Pancreas (tissue), 10 donors: ENCODE measurements around the gene ANKIB1. TPM values are rescaled to one million over a fixed set of nuclear protein-coding genes. Genes with fewer than 3 reads are reported as not detected.

Source experiments
- ATAC-seq, 4 donors: fragments of 200-7000 bp; cut with Tn5 transposase; one replicate each; pipeline versions ENCODE4 v1.8.0 to v1.9.1; 2020; ENCODE audit warnings: mild to moderate bottlenecking in 4 of 4, moderate library complexity in 4 of 4
- DNase-seq, 6 donors: peaks; one replicate each; pipeline ENCODE4 v3.0.0-alpha.2; 2020
- FAIRE-seq: peaks from 2 replicates; lab custom pipeline; 2012; peaks lifted over from hg19 to GRCh38; lab: Jason Lieb, UNC
- H3K27ac ChIP-seq, 4 donors: fragments of 200-600 bp; sonication (generic); 1 replicate in 3 of 4; 2 replicates in 1 of 4; pipeline versions ENCODE4 v1.5.0 to v1.8.0; 2020
- H3K27me3 ChIP-seq, 4 donors: fragments of 200-600 bp; one replicate each; pipeline ENCODE4 v1.8.0; 2021
- H3K36me3 ChIP-seq, 3 donors: fragments of 200-600 bp; sonication (generic) in 1 of 3; one replicate each; pipeline versions ENCODE4 v1.5.0 to v1.8.0; 2020 to 2021
- H3K4me1 ChIP-seq, 3 donors: fragments of 200-600 bp; one replicate each; pipeline ENCODE4 v1.8.0; 2021
- H3K4me3 ChIP-seq, 4 donors: fragments of 200-600 bp; sonication (generic) in 2 of 4; one replicate each; pipeline versions ENCODE4 v1.5.0 to v1.8.0; 2020 to 2021
- H3K9me3 ChIP-seq, 4 donors: fragments of 200-600 bp; one replicate each; pipeline ENCODE4 v1.8.0; 2021
- WGBS, 2 donors: extraction: QIAGEN DNeasy Blood & Tissue Kit; methylation state at CpG; one replicate each; pipeline ENCODE4 v1.1.7; 2013; 5-methylcytosine and 5-hydroxymethylcytosine counted together
- intact Hi-C, 3 donors: fragments of 100-400 bp; cut with DNase I; formaldehyde crosslinking; loops; one replicate each; pipeline versions ENCODE4 v1.11.1 to v1.14.2; 2022
- polyA plus RNA-seq, 2 donors: library from polyadenylated mRNA; stranded (reverse); fragments of 200-250 nt; gene quantifications; one replicate each; pipeline ENCODE4 v1.2.3, GENCODE V29; 2013
- total RNA-seq, 6 donors: library from RNA; stranded (reverse); fragmentation: NEBNext Ultra II Directional in 4 of 6; extraction: Animal tissue kit (Norgen Biotek cat#: 25700) in 4 of 6; gene quantifications; one replicate each; pipeline versions ENCODE4 v1.2.1 to v1.2.4, GENCODE V29; 2021 to 2023
- TF ChIP-seq, protein P1 (sequence below), 4 donors: fragments of 200-600 bp; sonication (generic) in 3 of 4; IDR thresholded peaks; one replicate each; pipeline versions ENCODE4 v1.5.0 to v1.8.0; 2021; ENCODE audit warnings: antibody characterized with exemption in 4 of 4
- donor health status: healthy with polysubstance abuse.
- donor health status: DM: no; HTN: no; CAD: no; lungs with moderate emphysema.
- donor health status: DM: no; HTN: no; CAD: no.
- donor health status: control.
- donor health status: control.
- donor health status: Bipolar disorder and iron deficiency.
- donor health status: DM: yes; HTN: yes; CAD: no.
- donor health status: DM: no; HTN: no; CAD: no.
- donor health status: DM: no; HTN: no; CAD: no.
- donor health status: DM: yes; HTN: yes; CAD: no.

Gene ANKIB1
- total and polyA plus RNA-seq, 8 donors: 7.7 to 36.5 (median 20.8) TPM

DNA sequence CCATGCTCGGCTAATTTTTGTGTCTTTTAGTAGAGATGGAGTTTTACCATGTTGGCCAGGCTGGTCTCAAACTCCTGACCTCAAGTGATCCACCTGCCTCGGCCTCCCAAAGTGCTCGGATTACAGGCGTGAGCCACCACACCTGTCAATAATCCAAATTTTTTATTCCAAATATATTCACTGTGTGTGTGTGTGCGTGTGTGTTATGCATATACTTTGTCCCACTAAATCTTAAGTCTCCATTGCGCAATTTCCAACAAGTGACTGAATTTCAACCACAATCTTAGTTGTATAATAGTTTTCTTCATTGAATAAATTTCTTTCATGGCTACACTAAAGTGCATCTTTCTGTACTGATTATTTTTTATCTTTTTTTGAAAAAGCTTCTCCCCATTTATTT, 2.8 kb upstream of the ANKIB1 start:
- Histone ChIP-seq H3K36me3 (peaks cover 0 to 14% (median 0%) of the 10 kb centered on the region in 3 donors), H3K4me1 (peaks cover 8 to 22% (median 18%) of the 10 kb centered on the region in 3 donors), H3K4me3 (no peak overlapping the region), H3K9me3 (no peaks in the 10 kb centered on the region), H3K27me3 (no peaks in the 10 kb centered on the region), H3K27ac (no peak overlapping the region)
- ATAC-seq (no peak), DNase-seq (no peak), FAIRE-seq (no peak)
- intact Hi-C loops: no loop called here
- WGBS, 2 donors: 92 to 96% methylated on average over 6 of the region's 6 CpGs
- TF ChIP-seq, protein P1, sequence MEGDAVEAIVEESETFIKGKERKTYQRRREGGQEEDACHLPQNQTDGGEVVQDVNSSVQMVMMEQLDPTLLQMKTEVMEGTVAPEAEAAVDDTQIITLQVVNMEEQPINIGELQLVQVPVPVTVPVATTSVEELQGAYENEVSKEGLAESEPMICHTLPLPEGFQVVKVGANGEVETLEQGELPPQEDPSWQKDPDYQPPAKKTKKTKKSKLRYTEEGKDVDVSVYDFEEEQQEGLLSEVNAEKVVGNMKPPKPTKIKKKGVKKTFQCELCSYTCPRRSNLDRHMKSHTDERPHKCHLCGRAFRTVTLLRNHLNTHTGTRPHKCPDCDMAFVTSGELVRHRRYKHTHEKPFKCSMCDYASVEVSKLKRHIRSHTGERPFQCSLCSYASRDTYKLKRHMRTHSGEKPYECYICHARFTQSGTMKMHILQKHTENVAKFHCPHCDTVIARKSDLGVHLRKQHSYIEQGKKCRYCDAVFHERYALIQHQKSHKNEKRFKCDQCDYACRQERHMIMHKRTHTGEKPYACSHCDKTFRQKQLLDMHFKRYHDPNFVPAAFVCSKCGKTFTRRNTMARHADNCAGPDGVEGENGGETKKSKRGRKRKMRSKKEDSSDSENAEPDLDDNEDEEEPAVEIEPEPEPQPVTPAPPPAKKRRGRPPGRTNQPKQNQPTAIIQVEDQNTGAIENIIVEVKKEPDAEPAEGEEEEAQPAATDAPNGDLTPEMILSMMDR (IDR thresholded peaks at IDR 0.05): no peak

DNA sequence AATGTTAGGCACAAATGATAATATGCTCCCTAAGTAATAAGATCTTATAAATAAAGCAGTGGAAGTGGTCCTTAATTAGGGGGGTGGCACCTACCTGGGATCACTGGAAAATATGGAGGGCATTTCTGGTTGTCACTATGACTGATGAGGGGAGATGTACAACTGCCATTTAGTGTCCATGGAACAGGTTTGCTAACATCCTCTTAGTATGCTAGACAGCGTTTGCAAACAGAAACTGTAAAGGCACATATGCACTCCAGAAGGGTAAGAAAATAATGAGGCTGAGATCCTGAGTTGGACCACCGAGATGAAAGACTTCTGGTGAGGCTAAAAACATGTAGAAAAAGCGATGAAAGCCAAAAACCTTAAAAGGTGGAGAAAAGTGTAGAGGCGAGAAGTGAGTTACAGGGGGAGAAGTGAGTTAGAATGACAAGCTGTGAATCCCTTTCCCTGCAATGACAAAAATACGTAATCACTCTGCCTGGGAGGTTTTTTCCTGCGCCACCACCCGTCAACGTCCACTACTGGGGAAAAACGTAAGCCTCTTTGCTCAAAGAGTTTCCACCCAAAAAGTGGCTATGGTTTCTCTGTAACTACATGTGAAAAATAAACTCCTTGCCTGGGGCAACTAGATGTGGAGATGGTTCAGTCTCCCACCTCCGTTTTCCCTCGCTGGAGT, 827 bp upstream of the ANKIB1 start:
- DNase-seq: no peak
- Histone ChIP-seq H3K4me3 (peak overlapping the region; percentile 84 to 99 (median 93)), H3K9me3 (no peaks in the 10 kb centered on the region), H3K27me3 (no peaks in the 10 kb centered on the region), H3K4me1 (peaks cover 8 to 27% (median 18%) of the 10 kb centered on the region in 3 donors), H3K27ac (peak overlapping the region; percentile 80 to 92 (median 90)), H3K36me3 (peaks cover 0 to 10% (median 0%) of the 10 kb centered on the region in 3 donors)
- WGBS, 2 donors: 1% methylated on average over 11 of the region's 11 CpGs
- ATAC-seq: peak; percentile 5 to 21 (median 14)
- intact Hi-C loops: no loop called here
- TF ChIP-seq, protein P1 (IDR thresholded peaks at IDR 0.05): no peak
- no peak for FAIRE-seq

DNA sequence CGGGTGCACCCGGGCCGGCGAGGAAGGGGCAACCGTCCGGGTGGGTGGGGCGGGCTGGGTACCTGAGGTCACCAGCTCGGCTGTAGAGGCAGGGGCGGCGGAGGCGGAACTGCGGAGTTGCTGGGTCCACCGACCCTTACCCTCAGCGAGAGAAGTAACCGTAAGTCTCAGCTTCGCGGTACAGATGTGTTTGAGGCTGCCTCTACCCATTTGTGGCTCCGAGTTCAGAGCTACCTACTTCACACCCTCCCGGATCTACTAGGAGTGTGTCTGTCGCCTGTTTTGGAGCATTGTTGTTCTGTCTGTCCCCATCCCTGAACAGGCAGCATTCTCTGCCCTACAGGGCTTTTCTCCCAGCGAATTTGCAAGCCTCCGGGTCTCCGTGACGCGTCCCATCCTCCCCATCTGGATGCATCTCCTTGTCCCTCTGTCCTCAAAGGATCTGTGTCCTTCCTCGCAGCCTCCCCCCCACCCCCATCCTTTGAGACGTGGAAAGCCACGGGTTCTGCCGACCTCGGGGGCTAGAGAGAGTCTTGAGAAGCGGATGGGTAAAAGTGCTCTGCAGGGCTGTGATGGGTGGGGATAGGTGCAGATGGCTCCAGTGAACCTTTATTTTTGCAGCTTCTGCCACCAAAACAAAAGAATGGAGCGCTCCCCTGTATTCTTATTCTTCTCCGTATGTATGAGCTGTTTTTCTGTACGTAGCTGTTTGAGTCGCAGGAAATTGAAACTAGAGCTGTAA, 757 bp downstream of the ANKIB1 start:
- DNase-seq (peak in 3 of 6 donors; percentile 15 to 20 (median 20)), ATAC-seq (peak; percentile 26 to 45 (median 38)), FAIRE-seq (no peak)
- H3K4me3 ChIP-seq: peak overlapping the region; percentile 84 to 99 (median 93)
- H3K9me3 ChIP-seq: no peaks in the 10 kb centered on the region
- H3K36me3 ChIP-seq: no peaks in the 10 kb centered on the region
- intact Hi-C loops: no loop called here
- WGBS, 2 donors: 0% methylated on average over 33 to 35 of the region's 35 CpGs
- TF ChIP-seq, protein P1 (IDR thresholded peaks at IDR 0.05): no peak
- peaks cover 8 to 27% (median 24%) of the 10 kb centered on the region in 3 donors for H3K4me1 ChIP-seq
- H3K27me3 ChIP-seq: no peaks in the 10 kb centered on the region
- peak overlapping the region; percentile 80 to 92 (median 90) for H3K27ac ChIP-seq

DNA sequence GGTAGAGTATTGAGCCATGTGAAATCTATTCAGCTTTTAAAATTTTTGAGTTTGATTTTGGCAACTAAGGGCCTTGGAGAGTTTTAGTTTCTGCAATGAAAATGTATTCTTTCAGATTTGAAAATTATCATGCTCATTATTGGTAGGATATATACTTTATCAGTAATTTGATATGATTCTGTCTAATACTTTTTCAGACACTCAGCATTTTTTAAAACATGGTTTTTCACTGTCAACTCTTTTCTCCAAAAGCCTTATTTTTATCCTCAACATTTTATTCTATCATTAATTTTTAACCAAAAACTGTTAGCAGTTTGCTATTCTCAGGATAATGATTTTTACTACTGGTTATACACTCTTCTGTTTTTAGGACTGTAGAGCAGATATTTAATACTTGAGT, 4.8 kb downstream of the ANKIB1 start:
- intact Hi-C loops: no loop called here
- no peak for ATAC-seq
- no peak for FAIRE-seq

More for the DNA sequence above, 4.8 kb downstream of the ANKIB1 start:
- TF ChIP-seq, protein P1 (IDR thresholded peaks at IDR 0.05): no peak
- Histone ChIP-seq H3K27ac (no peak overlapping the region), H3K4me1 (peaks cover 0 to 15% (median 9%) of the 10 kb centered on the region in 3 donors), H3K9me3 (no peaks in the 10 kb centered on the region), H3K27me3 (no peaks in the 10 kb centered on the region), H3K36me3 (no peaks in the 10 kb centered on the region), H3K4me3 (no peak overlapping the region)
- no peak for DNase-seq
